Ovary (tissue), 9 donors: ENCODE measurements around the gene GPER1. TPM values are rescaled to one million over a fixed set of nuclear protein-coding genes. Genes with fewer than 3 reads are reported as not detected.

Experiments
- DNase-seq, 5 donors: peaks; one replicate each; pipeline ENCODE4 v3.0.0-alpha.2; 2019 to 2020
- H3K27ac ChIP-seq, 2 donors: fragments of 200-600 bp; one replicate each; pipeline versions ENCODE4 v1.5.1 to v1.8.0; 2019 to 2022
- H3K27me3 ChIP-seq: fragments of 200-600 bp; one replicate; pipeline ENCODE4 v1.8.0; 2022
- H3K36me3 ChIP-seq: fragments of 200-600 bp; sonication (generic); one replicate; pipeline ENCODE4 v1.5.1; 2019
- H3K4me1 ChIP-seq: one replicate; pipeline ENCODE4 v1.8.1; 2013; ENCODE audit warnings: mild to moderate bottlenecking, moderate library complexity; ENCODE audit not compliant: insufficient read depth
- H3K4me3 ChIP-seq: fragments of 200-600 bp; sonication (generic); one replicate; pipeline ENCODE4 v1.5.1; 2017
- H3K9me3 ChIP-seq, 2 donors: fragments of 200-600 bp in 1 of 2; sonication (generic) in 1 of 2; one replicate each; pipeline versions ENCODE4 v1.5.1 to v1.8.1; 2013 to 2019; ENCODE audit warnings: mild to moderate bottlenecking in 1 of 2, moderate library complexity in 1 of 2
- EP300 ChIP-seq: sonication (generic); formaldehyde crosslinking; IDR thresholded peaks from one replicate; pipeline ENCODE4 v1.6.1; 2017; ENCODE audit warnings: antibody characterized with exemption
- POLR2A ChIP-seq: fragments of 450-650 bp; IDR thresholded peaks from one replicate; pipeline ENCODE4 v1.6.1; 2017; ENCODE audit warnings: antibody characterized with exemption, mild to moderate bottlenecking, moderate library complexity
- WGBS, 3 donors: extraction: QIAGEN DNeasy Blood & Tissue Kit in 1 of 3; methylation state at CpG; one replicate each; pipeline versions ENCODE4 v1.1.5 to v1.1.7; 2013 to 2017; 5-methylcytosine and 5-hydroxymethylcytosine counted together
- intact Hi-C, 4 donors: fragments of 100-400 bp; cut with DNase I; formaldehyde crosslinking; loops; one replicate each; pipeline versions ENCODE4 v1.11.0 to v1.15.1; 2022 to 2023
- polyA plus RNA-seq, 2 donors: library from polyadenylated mRNA; stranded (reverse); fragments of 200-250 nt in 1 of 2; fragments of 350-450 nt in 1 of 2; fragmentation: Illumina TruSeq in 1 of 2; extraction: RNeasy Lipid Tissue Mini Kit (QIAGEN cat#74804) in 1 of 2; gene quantifications; one replicate each; pipeline ENCODE4 v1.2.3, GENCODE V29; 2013 to 2014
- total RNA-seq, 7 donors: library from RNA; depleted of rRNA in 2 of 7; stranded (reverse); fragments of >200 nt in 2 of 7; fragmentation: NEBNext Ultra II Directional in 3 of 7; extraction: Animal tissue kit (Norgen Biotek cat#: 25700) in 3 of 7; gene quantifications; one replicate each; pipeline versions ENCODE4 v1.1.0 to v1.2.4, GENCODE V29; 2016 to 2023
- TF ChIP-seq, protein P1 (sequence below), 3 donors: fragments of 450-650 bp in 2 of 3; fragments of 200-600 bp in 1 of 3; IDR thresholded peaks; one replicate each; pipeline versions ENCODE4 v1.5.1 to v1.8.0; 2016 to 2022; ENCODE audit warnings: antibody characterized with exemption in 3 of 3, mild to moderate bottlenecking in 1 of 3
- donor health status: DM: no; HTN: no; CAD: no; lungs with moderate emphysema.
- donor health status: DM: no; HTN: no; CAD: no.
- donor health status: Bipolar disorder and iron deficiency.
- donor health status: DM: yes; HTN: yes; CAD: no.
- donor health status: DM: no; HTN: no; CAD: no.
- donor health status: DM: yes; HTN: yes; CAD: no.

Gene GPER1
- total and polyA plus RNA-seq, 9 donors: 0.48 to 7.5 (median 2.9) TPM

DNA sequence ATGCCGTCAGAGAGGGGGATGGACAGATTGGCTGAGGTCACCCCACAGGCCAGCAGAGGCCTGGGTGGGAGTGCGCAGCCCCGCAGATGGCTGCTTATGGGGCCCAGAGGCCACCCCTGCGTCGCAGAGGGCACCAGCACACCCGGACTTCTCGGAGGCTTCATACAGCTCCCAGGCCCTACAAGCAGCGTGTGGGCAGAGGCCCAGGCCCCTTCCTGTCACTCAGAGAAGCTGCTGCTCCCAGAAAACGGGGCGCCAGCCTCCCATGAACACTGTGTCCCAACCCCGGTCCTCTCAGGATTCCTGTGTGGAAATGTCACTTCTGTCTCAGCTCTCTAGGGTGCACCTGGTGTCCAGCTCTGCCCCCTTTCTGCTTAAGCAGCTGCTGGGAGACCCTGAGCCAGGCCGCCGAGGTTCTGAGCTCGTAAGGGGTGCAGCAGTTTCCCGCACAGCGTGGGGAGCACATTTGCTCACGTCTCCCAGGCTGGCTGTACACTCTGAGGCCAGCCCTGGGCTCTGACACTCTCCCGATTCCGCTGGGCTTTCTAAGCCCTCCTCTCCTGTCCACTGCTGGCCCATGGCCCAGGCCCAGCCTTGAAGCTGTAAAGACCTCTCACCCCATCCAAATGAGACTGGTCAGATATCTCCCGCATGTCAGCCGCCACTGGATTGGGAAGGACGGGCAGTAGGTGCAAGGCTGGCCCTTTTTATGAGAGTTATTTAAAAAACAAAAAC is 36.8 kb upstream of the GPER1 start:
- no peak for TF ChIP-seq POLR2A
- TF ChIP-seq, protein P1, sequence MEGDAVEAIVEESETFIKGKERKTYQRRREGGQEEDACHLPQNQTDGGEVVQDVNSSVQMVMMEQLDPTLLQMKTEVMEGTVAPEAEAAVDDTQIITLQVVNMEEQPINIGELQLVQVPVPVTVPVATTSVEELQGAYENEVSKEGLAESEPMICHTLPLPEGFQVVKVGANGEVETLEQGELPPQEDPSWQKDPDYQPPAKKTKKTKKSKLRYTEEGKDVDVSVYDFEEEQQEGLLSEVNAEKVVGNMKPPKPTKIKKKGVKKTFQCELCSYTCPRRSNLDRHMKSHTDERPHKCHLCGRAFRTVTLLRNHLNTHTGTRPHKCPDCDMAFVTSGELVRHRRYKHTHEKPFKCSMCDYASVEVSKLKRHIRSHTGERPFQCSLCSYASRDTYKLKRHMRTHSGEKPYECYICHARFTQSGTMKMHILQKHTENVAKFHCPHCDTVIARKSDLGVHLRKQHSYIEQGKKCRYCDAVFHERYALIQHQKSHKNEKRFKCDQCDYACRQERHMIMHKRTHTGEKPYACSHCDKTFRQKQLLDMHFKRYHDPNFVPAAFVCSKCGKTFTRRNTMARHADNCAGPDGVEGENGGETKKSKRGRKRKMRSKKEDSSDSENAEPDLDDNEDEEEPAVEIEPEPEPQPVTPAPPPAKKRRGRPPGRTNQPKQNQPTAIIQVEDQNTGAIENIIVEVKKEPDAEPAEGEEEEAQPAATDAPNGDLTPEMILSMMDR (IDR thresholded peaks at IDR 0.05): no peak
- TF ChIP-seq EP300: no peak
- intact Hi-C loops: no loop called here
- peaks cover 23% of the 10 kb centered on the region for H3K4me1 ChIP-seq

DNA sequence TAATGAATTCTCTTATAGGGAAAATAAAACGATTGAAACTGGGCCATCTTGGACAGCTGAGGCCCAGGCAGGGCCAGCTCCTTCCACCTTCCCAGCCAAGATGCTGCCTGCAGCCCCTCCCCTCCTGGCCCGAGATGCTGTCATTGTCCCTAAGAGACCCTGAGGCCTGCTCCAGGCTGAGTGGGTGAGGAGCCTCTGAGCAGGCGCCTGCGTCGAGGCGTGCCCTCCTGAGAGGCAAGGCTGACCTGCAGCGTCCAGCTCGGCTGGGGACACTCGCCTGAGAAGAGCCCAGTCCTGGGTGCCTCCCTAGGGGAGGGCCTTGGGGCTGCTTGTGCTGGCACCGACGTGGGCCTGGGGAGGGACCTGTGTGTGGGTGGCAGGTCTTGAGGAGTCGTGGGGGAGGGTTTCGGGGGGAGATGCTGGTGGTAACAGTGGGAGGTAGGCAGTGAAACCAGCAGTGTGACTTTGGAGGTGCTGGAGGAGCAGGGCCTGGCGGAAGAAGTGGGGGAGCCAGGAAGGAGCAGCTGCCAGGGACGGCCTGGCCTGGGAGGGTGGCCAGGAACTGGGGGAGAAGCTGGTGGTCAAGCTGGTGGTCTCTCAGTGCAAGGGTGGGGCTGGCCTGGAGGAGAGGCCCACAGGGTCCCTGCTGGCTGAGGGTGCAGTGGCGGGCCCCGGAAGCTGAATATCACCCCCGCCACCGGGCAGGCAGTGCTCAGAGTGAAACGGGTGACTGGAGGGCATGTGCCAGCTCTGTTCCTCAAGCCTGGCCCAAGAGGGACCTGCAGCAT is 35.7 kb upstream of the GPER1 start:
- Histone ChIP-seq H3K4me3 (no peak overlapping the region), H3K36me3 (no peaks in the 10 kb centered on the region), H3K27me3 (no peaks in the 10 kb centered on the region), H3K27ac (peak overlapping the region; percentile 35 to 44), H3K9me3 (no peaks in the 10 kb centered on the region), H3K4me1 (peaks cover 27% of the 10 kb centered on the region)
- TF ChIP-seq, protein P1 (IDR thresholded peaks at IDR 0.05): no peak
- TF ChIP-seq EP300 (no peak), POLR2A (no peak)
- intact Hi-C loops: no loop called here
- WGBS, 3 donors: 62 to 70% (median 68%) methylated on average over 20 of the region's 20 CpGs
- DNase-seq: no peak

More for the DNA sequence above, 36.8 kb upstream of the GPER1 start:
- Histone ChIP-seq H3K9me3 (no peaks in the 10 kb centered on the region), H3K27ac (no peak overlapping the region), H3K36me3 (no peaks in the 10 kb centered on the region), H3K4me3 (no peak overlapping the region), H3K27me3 (no peaks in the 10 kb centered on the region)
- WGBS, 3 donors: 71 to 73% (median 72%) methylated on average over 22 of the region's 22 CpGs
- no peak for DNase-seq

DNA sequence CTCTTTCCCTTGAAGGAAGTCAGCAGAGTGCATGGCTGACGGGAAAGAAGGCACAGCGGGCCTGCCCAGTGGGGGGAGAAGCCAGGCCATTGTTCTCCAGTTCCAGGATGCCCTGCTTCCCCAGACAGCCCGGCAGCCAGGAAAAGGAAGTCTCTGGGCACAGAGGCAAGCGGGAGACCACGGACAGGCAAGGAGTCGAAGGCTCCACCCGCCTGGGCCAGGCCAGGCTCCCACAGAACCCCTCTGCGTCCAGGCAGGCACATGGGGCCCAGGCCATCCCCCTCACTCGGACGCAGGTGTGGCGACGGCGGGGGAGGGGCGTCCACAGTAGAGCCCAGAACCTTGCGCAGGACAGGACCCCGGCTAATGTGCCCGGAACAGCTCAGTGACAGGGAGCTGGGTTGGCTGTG is 34.9 kb upstream of the GPER1 start:
- Histone ChIP-seq H3K4me1 (peaks cover 27% of the 10 kb centered on the region), H3K27ac (peak overlapping the region; percentile 35 to 44), H3K27me3 (no peaks in the 10 kb centered on the region), H3K36me3 (no peaks in the 10 kb centered on the region), H3K4me3 (no peak overlapping the region), H3K9me3 (no peaks in the 10 kb centered on the region)
- DNase-seq: no peak
- no peak for TF ChIP-seq POLR2A
- TF ChIP-seq EP300: no peak
- TF ChIP-seq, protein P1 (IDR thresholded peaks at IDR 0.05): no peak
- WGBS, 3 donors: 83 to 89% (median 86%) methylated on average over 17 of the region's 17 CpGs
- intact Hi-C loops: no loop called here

DNA sequence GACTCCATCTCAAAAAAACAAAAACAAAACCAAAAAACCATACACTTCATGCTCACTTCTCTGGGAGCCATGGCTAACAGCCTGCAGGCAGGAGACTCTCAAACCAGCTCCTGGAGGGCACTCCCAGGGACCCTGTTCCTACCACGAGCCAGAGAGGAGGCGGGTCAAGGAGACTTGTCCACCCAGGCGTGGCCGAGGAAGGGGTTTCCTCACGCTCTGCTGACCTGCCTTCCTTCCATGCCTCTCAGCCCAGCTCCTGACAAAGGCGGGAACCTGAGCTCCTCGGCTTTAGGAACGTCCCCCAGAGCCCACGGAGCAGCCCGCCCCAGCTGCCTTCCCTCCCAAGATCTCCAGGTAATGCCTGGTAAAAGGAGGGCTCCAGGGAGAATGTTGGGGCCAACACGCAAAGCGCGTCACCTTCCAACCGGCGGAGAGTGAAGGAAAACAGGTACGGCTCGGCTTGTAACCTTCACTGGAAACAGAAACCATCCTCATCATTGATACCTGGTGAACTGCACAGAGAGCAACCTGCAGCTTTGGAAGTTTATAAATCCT is 34.0 kb upstream of the GPER1 start:
- Histone ChIP-seq H3K36me3 (no peaks in the 10 kb centered on the region), H3K4me3 (no peak overlapping the region), H3K4me1 (peaks cover 27% of the 10 kb centered on the region), H3K9me3 (no peaks in the 10 kb centered on the region), H3K27me3 (no peaks in the 10 kb centered on the region), H3K27ac (peak overlapping the region in 1 of 2 donors; percentile 75)
- intact Hi-C loops: no loop called here
- TF ChIP-seq, protein P1 (IDR thresholded peaks at IDR 0.05): no peak
- TF ChIP-seq POLR2A: no peak
- no peak for TF ChIP-seq EP300
- no peak for DNase-seq
- 89 to 93% (median 90%) methylated on average over 17 of the region's 17 CpGs for WGBS, 3 donors
